GM18873 (cell line): ENCODE measurements around the gene EIF2A.
"Not testable (repeated sequence)": the region's sequence is repeated elsewhere in the genome, so short reads cannot be mapped to it uniquely, and the experiment has no call there.

Source experiments
- ATAC-seq: cut with Tn5 transposase; IDR thresholded peaks from one replicate; pipeline ENCODE4 v1.9.1; 2021; ENCODE audit warnings: mild to moderate bottlenecking, moderate library complexity, moderate number of reproducible peaks; ENCODE audit not compliant: unreplicated experiment, low FRiP score

EIF2A gene

DNA sequence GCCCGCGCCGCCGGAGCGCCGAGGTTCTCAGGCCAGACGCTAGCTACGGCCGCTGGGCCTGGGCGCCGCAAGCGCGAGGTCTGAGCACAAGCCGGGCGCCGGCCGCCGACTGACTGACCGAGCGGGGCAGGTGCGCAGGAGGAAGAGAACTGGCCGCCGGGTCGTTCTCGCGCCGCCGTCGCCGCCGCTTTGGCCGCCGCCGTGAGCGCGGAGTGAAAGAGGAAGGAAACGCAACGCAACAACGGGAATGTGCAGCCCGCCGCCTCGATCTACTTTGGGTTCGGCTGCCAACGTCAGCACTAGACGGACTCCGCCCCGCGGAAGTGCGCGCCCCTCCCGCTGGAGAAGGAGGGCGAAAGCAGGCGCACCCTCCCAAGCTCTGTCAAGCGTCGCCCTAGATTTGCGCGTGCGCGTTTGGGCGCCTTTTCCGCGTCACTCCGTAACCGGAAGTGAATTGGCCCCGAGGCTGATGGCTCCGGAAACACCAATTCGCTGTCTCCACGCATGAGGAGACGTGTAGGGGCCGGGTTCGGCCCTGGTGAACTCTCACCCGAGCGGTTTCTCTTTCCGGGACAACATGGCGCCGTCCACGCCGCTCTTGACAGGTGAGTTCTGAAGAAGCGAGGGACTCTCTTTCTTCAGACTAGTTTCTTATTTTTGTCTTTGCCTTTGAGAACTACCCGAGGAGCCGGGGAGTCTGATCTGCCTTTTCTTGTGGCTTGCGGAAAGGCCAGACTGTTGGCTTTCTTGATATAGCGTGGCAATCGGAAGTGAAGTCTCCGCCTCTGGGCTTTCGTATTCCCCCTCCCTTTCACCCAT lies at the start of gene EIF2A, which contains the start of gene SERP1:
TSS of gene EIF2A (plus strand) at position 562 of the 819 bp plus-strand sequence. CDS start at position 578, 16 bp downstream.
TSS of gene SERP1 (minus strand) at position 271 of the 819 bp plus-strand sequence. CDS start 361 bp downstream, outside the sequence.
- ATAC-seq: peak; percentile 87

DNA sequence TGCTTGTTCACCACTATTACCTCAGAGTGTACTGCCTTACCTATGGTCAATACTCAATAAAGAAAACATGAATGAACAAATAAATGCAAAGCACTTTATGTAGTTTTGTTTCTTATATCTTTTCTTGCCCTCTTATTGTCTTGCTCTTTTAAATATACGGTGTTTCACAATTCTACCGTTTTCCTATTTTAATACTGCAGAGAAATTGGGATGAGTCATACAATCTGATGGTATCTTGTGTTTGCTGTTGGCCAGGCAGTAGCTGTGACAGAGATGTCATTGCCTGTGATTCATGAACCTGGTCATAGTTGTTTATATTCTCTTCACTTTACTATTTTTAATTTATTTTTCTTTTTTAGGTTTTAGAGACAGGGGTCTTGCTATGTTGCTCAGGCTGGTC lies 48.6 kb upstream of the EIF2A start:
- no peak for ATAC-seq

DNA sequence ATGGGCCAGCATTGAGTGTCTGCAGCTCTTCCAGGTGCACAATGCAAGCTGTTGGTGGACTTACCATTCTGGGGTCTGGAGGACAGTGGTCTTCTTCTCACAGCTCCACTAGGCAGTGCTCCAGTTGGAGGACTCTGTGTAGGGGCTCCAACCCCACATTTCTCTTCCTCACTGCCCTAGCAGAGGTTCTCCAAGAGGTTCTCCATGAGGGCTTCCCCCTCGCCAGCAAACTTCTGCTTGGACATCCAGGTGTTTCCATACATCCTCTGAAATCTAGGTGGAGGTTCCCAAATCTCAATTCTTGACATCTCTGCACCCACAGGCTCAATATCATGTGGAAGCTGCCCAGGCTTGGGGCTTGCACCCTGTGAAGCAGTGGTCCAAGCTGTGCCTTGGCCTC lies 45.6 kb upstream of the EIF2A start:
- not testable (repeated sequence) for ATAC-seq

DNA sequence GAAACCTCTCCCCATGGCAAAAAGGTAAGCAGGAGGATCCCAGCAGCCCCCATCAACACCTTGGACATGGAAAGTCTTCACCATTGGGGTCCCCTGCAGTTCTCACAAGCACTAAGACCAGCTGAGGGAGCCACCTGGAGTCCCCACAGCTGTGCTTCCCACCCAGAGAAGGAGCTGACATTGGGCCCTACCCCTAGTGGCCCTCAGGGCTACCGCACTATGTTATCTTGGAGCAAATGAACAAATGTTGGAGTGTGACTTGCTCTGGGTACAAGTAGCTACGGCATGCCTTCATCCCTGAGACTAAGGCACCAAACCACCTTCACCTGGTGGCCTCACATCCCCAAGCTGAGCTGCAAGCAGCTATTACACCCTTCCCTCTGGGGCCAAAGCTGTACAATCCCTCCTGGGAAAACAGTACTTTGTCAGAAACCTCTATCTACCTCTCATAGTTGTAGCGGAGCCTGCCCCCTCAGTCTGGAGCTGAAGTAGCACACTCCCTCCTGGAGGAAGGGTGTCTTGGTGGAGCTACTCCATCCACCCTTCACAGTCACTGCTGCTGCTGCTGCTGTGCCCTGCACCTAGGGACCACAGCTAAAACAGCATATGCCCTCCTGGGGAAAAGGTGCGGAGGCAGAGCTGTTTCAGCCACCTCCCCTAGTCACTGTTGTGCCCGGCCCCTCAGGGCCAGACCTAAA lies 43.0 kb upstream of the EIF2A start:
- ATAC-seq: no peak

GRCh38 chr3:150504483-150504882 lies 42.1 kb upstream of the EIF2A start:
- no peak for ATAC-seq

GRCh38 chr3:150508401-150508800 lies 38.2 kb upstream of the EIF2A start:
- ATAC-seq: no peak

GRCh38 chr3:150509780-150510179 lies 36.8 kb upstream of the EIF2A start:
- no peak for ATAC-seq

DNA sequence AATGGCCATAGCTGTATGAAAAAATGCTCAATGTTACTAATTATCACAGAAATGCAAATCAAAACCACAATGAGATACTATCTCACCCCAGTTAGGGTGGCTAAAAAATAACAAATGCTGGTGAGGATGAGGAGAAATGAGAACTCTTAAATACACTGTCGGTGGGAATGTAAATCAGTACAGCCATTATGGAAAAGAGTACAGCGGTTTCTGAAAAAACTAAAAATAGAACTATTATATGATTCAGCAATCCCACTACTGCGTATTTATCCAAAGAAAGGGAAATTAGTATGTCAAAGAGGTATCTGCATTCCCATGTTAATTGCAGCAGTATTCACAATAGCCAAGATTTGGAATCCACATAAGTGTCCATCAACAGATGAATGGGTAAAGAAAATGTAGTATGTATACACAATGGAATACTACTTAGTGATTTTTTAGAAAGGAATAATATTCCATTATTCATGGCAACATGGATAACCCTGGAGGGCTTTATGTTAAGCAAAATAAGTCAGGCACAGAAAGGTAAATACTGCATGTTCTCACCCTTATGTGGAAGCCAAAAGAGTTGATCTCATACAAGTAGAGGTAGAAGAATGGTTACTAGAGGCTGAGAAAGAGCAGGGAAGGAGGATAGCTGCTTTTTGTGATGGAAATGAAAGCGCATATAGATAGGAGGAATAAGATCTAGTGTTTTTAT lies 35.3 kb upstream of the EIF2A start:
- ATAC-seq: no peak

GRCh38 chr3:150515210-150515609 lies 31.4 kb upstream of the EIF2A start:
- ATAC-seq: no peak

DNA sequence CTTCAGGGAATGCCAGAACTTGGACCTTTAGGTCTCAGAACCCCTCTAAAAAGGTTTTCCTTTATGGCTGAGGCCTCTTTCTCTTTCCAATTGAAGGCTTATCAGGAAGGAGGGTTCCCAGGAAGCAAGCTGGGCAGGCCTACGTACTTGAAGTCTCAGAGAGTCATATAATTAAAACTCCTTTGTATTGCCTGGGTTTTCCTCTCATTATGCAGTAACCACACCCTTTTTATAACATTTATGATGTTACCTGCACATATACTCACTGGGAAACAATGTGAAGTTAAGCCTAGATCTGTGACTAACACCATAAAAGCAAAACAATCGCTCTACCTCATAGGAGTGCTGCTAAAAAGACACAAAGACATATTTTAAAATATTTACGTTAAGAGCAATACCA lies 27.6 kb upstream of the EIF2A start:
- no peak for ATAC-seq

GRCh38 chr3:150520408-150520807 lies 26.2 kb upstream of the EIF2A start:
- ATAC-seq: no peak

DNA sequence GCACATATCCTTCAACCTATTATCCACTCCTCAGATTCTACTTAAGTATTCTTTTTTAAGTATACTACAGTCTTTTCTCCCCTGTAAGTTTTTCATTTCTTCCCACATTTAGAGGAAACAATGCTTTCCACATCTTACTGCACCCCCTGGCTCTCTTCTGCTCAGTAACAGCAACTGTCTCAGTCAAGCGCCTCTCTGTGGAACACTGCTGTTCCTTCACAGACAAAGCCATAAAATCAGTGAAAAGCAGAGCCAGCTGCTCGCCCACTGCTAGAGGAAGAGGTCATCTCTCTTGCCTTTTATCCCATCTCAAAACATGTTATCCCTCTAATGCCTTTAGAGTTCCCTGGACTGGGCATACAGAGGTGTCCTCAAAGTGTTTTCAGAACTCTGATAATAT lies 25.1 kb upstream of the EIF2A start:
- no peak for ATAC-seq

- ATAC-seq: no peak
Measured at GRCh38 chr3:150523538-150523937, 23.0 kb upstream of the EIF2A start.

- no peak for ATAC-seq
Measured at GRCh38 chr3:150527464-150528255, 18.9 kb upstream of the EIF2A start.

- ATAC-seq: no peak
Measured at GRCh38 chr3:150528354-150528797, 18.2 kb upstream of the EIF2A start.

GRCh38 chr3:150531775-150532174 lies 14.8 kb upstream of the EIF2A start:
- no peak for ATAC-seq

DNA sequence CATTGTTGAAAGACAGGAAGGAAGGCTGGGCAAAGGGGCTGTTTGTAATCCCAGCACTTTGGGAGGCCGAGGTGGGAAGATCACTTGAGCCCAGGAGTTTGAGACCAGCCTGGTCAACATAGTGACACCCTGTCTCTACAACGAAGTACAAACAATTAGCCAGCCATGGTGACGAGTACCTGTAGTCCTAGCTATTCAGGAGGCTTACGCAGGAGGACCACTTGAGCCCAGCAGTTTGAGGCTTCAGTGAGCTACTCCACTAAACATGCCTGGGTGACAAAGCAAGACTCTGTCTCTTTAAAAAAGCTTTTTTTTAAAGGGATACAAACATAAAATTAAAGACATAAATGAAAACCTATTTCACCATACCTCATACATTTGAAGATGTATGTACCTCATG lies 11.4 kb upstream of the EIF2A start:
- ATAC-seq: no peak

DNA sequence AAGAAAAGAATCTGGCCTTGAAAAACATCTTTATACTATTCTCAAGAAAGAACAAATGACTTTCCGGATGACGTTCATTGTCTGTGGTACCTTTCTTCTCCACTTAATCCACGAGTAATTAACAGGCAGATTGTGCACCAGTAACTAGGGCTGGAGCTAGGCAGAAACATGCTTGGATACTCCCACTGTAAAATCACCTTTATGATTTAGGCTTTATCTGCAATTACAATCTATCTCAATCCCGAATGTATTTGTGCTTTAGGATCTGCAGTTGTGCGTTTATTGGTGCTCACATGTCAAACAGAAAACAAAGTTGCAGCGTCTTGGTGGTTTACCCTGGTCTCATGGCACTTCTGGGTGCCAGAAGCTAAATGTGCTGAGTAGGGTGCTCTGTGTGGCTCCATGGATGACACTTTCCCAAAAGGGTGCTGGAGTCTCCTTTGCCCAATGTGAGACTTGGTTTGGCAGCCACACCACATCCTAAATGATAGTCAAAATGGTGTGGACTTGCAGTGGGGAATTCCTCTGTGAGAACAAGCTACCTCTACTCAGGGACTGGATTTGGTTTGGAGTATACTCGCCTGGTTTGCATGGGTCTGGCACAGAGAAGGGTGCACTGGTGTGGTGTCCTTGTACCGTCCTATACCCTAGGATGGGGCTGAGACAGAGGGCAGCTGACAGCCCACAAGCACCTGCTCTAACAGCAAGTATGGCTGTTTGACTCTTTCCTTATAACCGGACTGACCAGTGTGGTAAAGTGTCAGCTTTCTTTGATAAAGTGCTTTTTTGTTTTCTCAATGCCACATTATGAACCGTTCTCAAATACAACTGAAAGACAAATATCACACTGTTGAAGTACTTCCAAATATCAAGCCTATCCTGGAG lies 8.0 kb upstream of the EIF2A start:
- ATAC-seq: no peak

GRCh38 chr3:150540297-150540696 lies 6.3 kb upstream of the EIF2A start:
- ATAC-seq: no peak
